Measurements from ENCODE around the gene LOXHD1. TPM values are rescaled to one million over a fixed set of nuclear protein-coding genes. Genes with fewer than 3 reads are reported as not detected.

Gene LOXHD1
- total RNA-seq, 1 experiment from 2014 or later = 0.35 TPM

GRCh38 chr18:46630160-46630559 lies 26.9 kb downstream of the LOXHD1 start:
- no peaks in the 10 kb centered on the region; the same call in 1 of the 2 replicates for H3K27me3 Mint-ChIP-seq (ENCODE audit: low read depth)
- no peak overlapping the region for H3K4me3 Mint-ChIP-seq
- 0 out of 2 replicates have a peak, but pooled peaks cover 3% of the 10 kb centered on the region for H3K4me1 Mint-ChIP-seq
- H3K36me3 Mint-ChIP-seq = no peaks in the 10 kb centered on the region
- peaks cover 25% of the 10 kb centered on the region for H3K9me3 Mint-ChIP-seq
- TF ChIP-seq ESRRA (CRISPR knock-in tag; IDR thresholded peaks at IDR 0.05; ENCODE audit: borderline replicate concordance) (no peak), ZNF263 (CRISPR knock-in tag; IDR thresholded peaks at IDR 0.05; ENCODE audit: low read depth) (no peak), NFATC4 (CRISPR knock-in tag; IDR thresholded peaks at IDR 0.05) (no peak), CREM (CRISPR knock-in tag; IDR thresholded peaks at IDR 0.05) (no peak), ZNF425 (CRISPR knock-in tag; conservative IDR thresholded peaks at IDR 0.05) (no peak), ZNF219 (CRISPR knock-in tag; IDR thresholded peaks at IDR 0.05; ENCODE audit: borderline replicate concordance) (no peak), STAT6 (CRISPR knock-in tag; conservative IDR thresholded peaks at IDR 0.05; ENCODE audit: low read depth) (no peak), CDX4 (CRISPR knock-in tag; IDR thresholded peaks at IDR 0.05; ENCODE audit: borderline replicate concordance) (no peak), TEAD1 (CRISPR knock-in tag; IDR thresholded peaks at IDR 0.05) (no peak), ZSCAN18 (CRISPR knock-in tag; IDR thresholded peaks at IDR 0.05) (no peak), SMAD4 (CRISPR knock-in tag; IDR thresholded peaks at IDR 0.05) (no peak), RORB (CRISPR knock-in tag; IDR thresholded peaks at IDR 0.05) (no peak), ZNF512 (CRISPR knock-in tag; IDR thresholded peaks at IDR 0.05; ENCODE audit: borderline replicate concordance) (no peak), GRHL2 (CRISPR knock-in tag; IDR thresholded peaks at IDR 0.05; ENCODE audit: insufficient replicate concordance, severe bottlenecking) (no peak), NR1H2 (CRISPR knock-in tag; IDR thresholded peaks at IDR 0.05) (no peak), NFYB (CRISPR knock-in tag; conservative IDR thresholded peaks at IDR 0.05; ENCODE audit: low read depth) (no peak), ZMAT4 (CRISPR knock-in tag; IDR thresholded peaks at IDR 0.05) (no peak), ATF3 (CRISPR knock-in tag; conservative IDR thresholded peaks at IDR 0.05) (no peak), MYBL2 (CRISPR knock-in tag; IDR thresholded peaks at IDR 0.05) (no peak)
- DNase-seq (ENCODE audit: low spot score) (no peak), ATAC-seq (no peak)
- H3K27ac Mint-ChIP-seq = no peak overlapping the region
- ChIA-PET CTCF (interaction anchor here (2.4 kb wide), 1 partner anchor 28 kb away, joined by 10 read pairs; no protein-coding TSS in a partner anchor), POLR2A (no interaction called here)
